AG08395 (cell line): ENCODE measurements around the gene FADS6.

Experiments used
- DNase-seq: peaks from one replicate; pipeline ENCODE4 v3.0.0; 2012; ENCODE audit warnings: mixed read lengths, low spot score

Gene FADS6

GRCh38 chr17:74892974-74893911 is at the start of gene FADS6:
Gene FADS6 (minus strand): TSS chr17:74893633. CDS start chr17:74893595, 38 bp downstream.
- no peak for DNase-seq

GRCh38 chr17:74941128-74941725 is 47.8 kb upstream of the FADS6 start:
- no peak for DNase-seq

GRCh38 chr17:74939534-74939933 is 46.1 kb upstream of the FADS6 start:
- no peak for DNase-seq

- no peak for DNase-seq
These were observed 44.9 kb upstream of the FADS6 start for GRCh38 chr17:74938194-74938950.

- no peak for DNase-seq
These were observed 43.9 kb upstream of the FADS6 start for GRCh38 chr17:74937064-74938051.

- no peak for DNase-seq
These were observed 43.0 kb upstream of the FADS6 start for GRCh38 chr17:74936470-74936799.

GRCh38 chr17:74935585-74936469 is 42.4 kb upstream of the FADS6 start, which contains the start of gene OTOP3:
Gene OTOP3 (plus strand): TSS chr17:74935898. CDS start chr17:74935922, 24 bp downstream.
- DNase-seq = no peak

- no peak for DNase-seq
These were observed 41.6 kb upstream of the FADS6 start for GRCh38 chr17:74935048-74935447.

- DNase-seq = no peak
These were observed 37.2 kb upstream of the FADS6 start for GRCh38 chr17:74930535-74931036.

GRCh38 chr17:74928786-74929185 is 35.4 kb upstream of the FADS6 start:
- DNase-seq = no peak

- no peak for DNase-seq
These were observed 31.8 kb upstream of the FADS6 start for GRCh38 chr17:74925242-74925641.

- no peak for DNase-seq
These were observed 31.0 kb upstream of the FADS6 start, which contains the start of gene OTOP2 for GRCh38 chr17:74924250-74924948. Gene OTOP2 (plus strand): TSS chr17:74924273. CDS start chr17:74924633, 360 bp downstream.

- peak; percentile 67 for DNase-seq
These were observed 30.3 kb upstream of the FADS6 start for GRCh38 chr17:74923538-74924249.

GRCh38 chr17:74922694-74923537 is 29.5 kb upstream of the FADS6 start, which contains the start of gene USH1G:
Gene USH1G (minus strand): TSS chr17:74923255. CDS start chr17:74923073, 182 bp downstream.
- DNase-seq = peak; percentile 29

- DNase-seq = no peak
These were observed 28.7 kb upstream of the FADS6 start for GRCh38 chr17:74922172-74922571.

GRCh38 chr17:74921769-74922168 is 28.3 kb upstream of the FADS6 start:
- DNase-seq = no peak

- no peak for DNase-seq
These were observed 27.7 kb upstream of the FADS6 start for GRCh38 chr17:74921026-74921681.
